ENCODE data around the gene SLC25A10.
"Not testable (repeated sequence)": the region's sequence is repeated elsewhere in the genome, so short reads cannot be mapped to it uniquely, and the experiment has no call there.

The SLC25A10 gene

GRCh38 chr17:81723651-81724209 is 11.6 kb downstream of the SLC25A10 start:
- DNase-seq, result no peak

GRCh38 chr17:81725439-81725838 is 13.4 kb downstream of the SLC25A10 start:
- DNase-seq, result no peak

GRCh38 chr17:81726004-81726403 is 13.9 kb downstream of the SLC25A10 start:
- DNase-seq, result no peak

- DNase-seq, result peak; percentile 66
These were observed 15.4 kb downstream of the SLC25A10 start for GRCh38 chr17:81727324-81728031.

- peak; percentile 81 for DNase-seq
These were observed 21.7 kb downstream of the SLC25A10 start for GRCh38 chr17:81733507-81734404.

GRCh38 chr17:81734405-81735263 is 22.6 kb downstream of the SLC25A10 start:
- no peak for DNase-seq

GRCh38 chr17:81735264-81736102 is 23.4 kb downstream of the SLC25A10 start:
- peak; percentile 63 for DNase-seq

GRCh38 chr17:81737947-81738800 is 26.1 kb downstream of the SLC25A10 start:
- no peak for DNase-seq

- no peak for DNase-seq
These were observed 26.8 kb downstream of the SLC25A10 start for GRCh38 chr17:81738801-81739393.

GRCh38 chr17:81739593-81739992 is 27.5 kb downstream of the SLC25A10 start:
- not testable (repeated sequence) for DNase-seq

GRCh38 chr17:81740395-81740961 is 28.4 kb downstream of the SLC25A10 start:
- no peak for DNase-seq

GRCh38 chr17:81741049-81741593 is 29.0 kb downstream of the SLC25A10 start:
- DNase-seq, result no peak

- DNase-seq, result no peak
These were observed 29.7 kb downstream of the SLC25A10 start for GRCh38 chr17:81741594-81742452.
